Activated CD4-positive, alpha-beta T cell treated with anti-CD3 and anti-CD28 coated beads, Interleukin-2, amount 50 U/mL, for 16 hours (primary cell): ENCODE results near the gene NOP9.
A peak's percentile ranks its signal among the peaks of the same experiment; 100 is the strongest.

Experiments used
- DNase-seq: peaks from one replicate; pipeline ENCODE4 v3.0.0-alpha.2; 2020

Gene NOP9

DNA sequence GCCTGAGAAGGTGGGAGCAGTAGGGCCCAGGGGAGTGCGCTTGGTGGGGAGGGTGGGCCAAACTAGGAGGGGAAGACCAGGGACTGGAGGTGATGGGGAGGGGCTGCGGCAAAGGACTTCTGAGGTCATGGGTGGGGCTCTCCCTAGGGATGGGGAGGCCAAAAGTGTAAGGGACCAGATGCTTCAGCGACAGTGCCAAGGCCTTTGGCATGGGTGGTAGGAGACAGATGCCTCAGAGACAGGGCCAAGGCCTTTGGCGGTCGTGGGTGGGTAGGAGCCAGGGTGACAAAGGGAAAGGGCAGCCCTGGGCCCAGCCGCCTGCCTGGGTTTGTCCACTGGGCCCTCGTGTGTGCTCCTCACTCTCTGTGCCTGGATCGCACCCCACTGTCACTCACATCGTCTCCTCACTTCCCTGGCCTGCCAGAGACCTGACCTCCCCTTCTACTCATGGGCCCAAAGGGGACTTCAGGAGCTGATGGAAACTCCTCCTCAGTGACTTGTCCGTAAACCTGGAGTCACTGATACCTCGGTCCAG lies 15.1 kb upstream of the NOP9 start:
- no peak for DNase-seq

DNA sequence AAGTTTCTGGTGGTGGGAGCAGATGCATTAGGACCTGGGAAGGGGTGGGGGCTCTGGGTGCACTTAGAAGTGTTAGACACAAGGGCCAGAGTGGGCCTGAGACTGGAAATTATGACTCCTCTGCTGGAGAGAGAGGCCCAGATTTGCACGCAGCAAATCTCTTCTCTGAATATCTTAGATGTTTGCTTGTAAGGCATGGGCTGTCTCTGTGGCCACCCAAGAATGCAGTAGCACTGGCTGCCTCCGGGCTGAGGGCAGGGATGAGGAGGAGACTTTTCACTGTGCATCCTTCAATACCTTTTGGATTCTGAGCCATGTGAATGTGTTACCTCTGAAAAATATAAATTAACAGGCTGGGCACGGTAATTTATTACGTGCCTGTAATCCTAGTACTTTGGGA lies 14.3 kb upstream of the NOP9 start:
- no peak for DNase-seq

DNA sequence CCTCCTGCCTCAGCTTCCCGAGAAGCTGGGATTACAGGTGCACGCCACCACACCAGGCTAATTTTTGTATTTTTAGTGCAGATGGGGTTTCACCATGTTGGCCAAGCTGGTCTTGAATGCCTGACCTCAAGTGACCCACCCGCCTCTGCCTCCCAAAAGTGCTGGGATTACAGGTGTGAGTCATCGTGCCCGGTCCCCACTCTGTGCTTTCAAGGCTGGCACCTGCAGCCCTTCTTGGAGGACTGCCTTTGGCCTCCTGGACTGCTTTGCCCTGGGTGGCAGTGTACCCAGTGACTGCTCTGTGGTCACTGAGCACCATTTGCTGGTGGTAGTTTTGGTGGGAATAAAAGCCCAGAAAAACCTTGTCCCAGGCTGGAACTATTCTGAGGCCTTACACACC lies 12.7 kb upstream of the NOP9 start:
- DNase-seq = no peak

DNA sequence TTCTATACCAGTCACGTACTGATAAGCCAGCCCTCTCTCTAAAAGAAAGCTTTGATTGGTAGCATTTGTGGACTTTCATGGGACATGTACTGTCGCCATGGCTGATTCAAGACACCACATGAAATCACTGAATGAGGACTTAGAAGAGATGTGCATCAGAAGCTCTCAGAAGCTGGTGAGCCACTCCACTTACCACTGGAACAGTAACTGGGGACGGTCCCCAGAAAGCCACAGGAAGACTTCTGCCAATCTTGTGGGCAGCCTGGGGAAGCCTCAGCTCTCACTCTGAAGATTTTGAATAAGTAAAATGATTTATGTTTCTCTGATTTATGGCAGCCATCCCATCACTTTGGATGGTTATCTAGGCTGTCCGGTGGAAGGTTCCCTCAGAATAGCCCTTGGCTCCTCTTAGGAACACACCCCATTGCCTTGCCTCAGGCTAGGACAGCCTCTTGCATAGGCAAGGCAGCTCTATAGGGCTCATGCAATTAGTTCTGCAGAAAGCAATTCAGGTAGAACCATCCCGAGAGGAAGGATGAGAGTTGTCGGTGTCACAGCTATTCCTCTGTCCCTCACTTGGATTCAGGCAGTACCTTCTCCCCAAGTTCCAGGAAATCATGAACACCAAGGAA lies 9.9 kb upstream of the NOP9 start:
- DNase-seq = peak; percentile 84

DNA sequence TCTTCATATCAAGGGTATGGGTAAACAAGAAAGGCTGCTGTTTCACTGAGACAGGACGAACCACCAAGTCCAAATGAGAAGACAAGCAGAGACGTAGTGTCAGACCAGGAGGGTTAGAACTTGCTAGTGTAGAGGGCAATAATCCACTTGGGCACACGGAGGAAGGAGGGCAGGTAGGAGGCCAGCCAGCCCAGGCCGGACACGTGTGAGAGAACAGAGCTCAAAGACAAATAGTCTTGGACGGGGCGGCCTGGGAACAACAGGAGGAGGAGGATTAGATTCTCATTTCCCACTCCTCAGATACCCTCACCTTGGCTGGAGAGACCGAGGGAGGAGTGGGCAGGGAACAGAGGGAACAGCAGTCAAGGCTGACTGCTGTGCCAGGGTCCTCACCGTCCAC lies 8.9 kb upstream of the NOP9 start:
- DNase-seq = no peak

DNA sequence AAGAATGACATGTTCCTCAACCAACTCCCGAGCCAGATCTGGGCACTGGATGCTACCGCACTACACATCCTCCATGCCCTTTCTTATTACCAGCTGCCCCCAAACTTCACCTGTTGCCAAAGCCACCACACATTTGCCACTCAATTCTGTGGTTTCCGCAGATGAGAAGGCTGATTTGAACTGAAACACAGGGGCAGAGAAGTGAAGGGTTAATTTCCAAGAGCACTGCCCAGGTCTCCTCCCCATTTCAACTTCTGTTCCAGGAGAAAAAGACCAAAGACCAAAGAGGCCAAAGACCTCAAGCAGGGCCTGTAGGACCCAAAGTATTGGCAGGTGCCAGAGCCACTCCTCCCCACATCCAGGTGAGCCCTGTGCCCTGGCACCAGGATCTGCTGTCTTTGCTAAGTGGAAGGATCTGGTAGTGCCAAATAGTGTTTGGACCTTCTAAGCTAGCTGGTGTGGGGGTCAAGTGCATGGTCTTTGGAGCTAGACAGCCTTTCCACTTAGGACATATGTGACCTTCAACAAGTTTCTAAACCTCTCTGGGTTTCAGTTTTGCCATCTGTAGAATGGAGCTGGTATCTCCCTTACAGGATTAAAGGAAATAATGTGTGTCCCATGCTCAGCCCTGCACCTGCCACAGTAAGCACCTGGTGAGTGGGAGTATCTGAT lies 8.1 kb upstream of the NOP9 start:
- DNase-seq = no peak

DNA sequence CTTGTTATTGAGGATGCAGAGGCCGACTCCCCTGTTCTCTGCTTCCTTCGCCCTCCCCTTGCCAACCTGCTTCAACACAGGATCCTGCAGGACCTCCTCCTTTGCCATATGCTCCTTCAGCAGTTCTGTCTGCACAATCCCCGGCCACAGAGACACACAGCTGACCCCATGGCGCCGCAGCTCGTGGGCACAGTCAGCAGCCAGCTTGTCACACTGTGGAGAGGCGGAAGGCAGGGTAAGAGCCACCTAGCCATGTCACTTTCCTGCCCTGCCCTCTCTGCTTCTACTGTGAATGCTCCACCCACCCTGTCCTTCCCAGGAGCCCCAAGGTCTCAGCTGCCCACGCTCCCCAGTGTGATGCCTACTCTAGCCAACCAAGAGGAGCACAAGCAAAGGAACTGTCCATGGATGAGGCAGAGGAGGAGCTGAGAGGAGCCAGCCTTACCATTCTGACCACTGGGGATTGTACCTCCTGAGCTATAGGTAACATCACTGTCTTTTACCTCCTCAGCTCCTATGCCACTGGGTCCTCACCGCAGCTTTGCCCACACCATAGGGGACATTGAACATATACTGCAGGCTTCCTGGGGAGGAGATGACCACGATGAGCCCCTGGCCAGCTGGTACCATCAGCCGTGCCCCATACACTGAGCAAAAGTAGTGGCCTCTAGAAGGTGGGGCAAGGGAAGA lies 7.4 kb upstream of the NOP9 start:
- no peak for DNase-seq

DNA sequence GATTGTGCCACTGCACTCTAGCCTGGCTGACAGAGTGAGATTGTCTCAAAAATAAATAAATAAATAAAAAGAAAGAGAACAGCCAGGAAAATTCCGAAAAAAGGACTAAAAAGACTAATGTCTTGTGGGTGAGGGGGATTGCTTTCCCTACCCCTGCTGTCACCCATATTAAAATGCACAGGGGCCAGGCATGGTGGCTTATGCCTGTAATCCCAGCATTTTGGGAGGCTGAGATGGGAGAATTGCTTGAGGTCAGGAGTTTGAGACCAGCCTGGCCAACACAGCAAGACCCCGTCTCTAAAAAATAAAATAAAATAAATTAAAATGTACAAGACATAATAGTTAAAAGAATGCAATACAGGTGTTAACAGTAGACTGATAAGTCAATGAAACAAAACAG lies 6.1 kb upstream of the NOP9 start:
- DNase-seq = no peak

DNA sequence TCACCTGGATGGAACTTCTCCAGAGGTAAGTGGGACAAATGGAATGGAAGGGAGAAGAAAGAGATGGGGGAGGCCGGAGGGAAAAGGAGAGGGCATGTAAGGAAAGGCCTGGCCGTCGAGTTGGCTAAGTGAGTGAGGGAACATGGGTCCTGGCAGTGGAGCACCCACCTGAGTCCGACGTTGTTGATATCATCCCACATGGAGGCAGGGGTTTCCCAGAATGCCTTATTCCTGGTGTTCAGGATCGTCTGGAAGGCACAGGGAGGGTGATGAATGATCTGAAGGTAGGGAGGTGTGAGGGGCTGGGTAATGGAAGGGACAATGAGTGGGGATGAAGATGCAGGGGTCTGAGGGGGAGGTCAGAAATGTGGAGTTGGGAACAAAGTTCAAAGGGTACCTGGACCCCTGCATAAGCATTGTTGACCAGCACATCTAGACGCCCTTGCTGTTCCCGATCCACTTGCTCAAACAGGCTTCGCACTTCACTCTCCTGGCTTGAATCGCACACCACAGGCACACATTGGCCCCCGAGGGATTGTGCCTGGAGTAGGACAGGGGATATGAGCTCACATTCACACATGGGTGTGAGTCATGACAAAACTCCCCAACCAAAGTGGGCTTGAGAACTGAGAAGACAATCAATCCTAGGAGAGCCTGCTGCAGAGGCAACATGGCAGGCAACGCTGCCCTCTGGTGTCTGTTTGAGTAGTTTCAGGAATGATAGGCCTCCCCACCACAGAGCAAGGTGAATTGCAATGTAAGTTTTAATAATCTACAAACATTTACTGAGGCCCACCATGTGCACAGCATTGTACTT lies 3.1 kb upstream of the NOP9 start:
- DNase-seq = peak; percentile 86

DNA sequence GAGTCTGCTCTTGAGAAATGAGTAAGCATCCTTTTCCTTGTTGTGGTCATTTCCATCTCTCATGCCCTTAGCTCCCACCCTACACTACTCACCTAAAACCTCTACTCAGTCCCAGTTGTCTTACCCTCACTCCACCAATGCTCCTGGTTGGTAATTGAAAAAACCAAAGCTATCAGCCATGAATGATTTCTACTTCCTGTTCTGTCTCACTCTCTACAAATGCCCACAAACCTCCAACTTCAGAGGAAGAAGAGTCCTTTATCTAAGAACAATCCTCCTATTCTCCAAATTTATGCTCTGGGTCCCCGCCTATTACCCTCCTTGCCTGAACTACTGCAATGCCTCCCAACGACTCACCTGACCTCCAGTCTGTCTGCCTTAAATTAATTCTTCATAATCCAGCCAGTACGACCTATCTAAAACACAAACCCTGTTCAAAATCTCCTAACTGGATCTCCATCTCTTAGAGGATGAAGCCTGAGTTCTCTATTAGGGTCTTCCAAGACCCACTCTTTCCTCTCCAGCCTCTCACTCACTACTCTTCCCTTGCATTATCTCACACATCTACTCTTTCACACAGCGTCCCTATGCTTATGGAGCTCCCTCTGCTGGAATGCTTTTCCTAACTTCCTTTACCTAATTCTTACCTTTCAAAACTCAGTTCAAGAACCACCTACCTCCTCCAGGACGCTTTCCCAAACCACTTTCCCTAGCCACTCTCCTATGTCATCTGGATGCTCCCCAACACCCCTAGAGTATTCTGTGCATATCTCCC lies 2.3 kb upstream of the NOP9 start:
- no peak for DNase-seq

DNA sequence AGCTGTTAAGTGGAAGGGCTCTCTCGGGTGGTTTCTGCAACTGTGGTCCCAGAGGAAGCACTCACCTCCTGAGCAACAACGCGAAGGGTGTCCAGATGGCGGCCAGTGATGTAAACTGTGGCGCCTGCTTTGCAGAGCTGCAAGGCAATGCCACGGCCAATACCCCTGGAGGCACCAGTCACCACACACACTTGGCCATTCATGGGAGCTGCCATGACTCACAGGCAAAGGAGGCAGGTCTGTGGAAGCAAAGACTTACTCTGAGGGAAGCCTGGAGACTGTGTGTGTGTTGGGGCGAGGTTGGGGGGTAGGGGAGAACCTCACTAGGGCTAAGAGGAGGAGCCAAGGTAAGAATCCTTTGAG lies 777 bp upstream of the NOP9 start:
- DNase-seq = no peak

DNA sequence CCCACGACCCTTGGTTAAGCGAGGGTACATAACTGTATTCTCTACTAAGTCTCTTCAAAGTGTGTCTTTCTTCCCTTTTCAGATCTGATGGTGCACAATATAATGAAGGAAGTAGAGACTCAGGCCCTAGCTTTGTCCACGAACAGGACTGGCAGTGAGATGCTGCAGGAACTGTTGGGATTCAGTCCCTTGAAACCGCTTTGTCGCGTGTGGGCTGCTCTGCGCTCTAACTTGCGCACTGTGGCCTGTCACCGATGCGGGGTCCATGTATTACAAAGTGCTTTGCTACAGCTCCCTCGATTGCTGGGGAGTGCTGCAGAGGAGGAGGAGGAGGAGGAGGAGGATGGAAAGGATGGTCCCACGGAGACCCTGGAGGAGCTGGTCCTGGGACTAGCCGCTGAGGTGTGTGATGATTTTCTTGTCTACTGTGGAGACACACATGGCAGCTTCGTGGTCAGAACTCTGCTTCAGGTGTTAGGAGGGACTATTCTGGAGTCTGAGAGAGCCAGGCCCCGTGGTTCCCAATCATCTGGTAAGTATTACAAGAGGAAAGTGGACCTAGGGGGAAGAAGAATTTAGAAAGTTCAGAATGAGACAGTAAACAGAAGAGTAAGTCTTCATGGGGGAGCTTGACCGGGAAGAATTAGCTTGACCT lies 803 bp downstream of the NOP9 start:
- DNase-seq = no peak

DNA sequence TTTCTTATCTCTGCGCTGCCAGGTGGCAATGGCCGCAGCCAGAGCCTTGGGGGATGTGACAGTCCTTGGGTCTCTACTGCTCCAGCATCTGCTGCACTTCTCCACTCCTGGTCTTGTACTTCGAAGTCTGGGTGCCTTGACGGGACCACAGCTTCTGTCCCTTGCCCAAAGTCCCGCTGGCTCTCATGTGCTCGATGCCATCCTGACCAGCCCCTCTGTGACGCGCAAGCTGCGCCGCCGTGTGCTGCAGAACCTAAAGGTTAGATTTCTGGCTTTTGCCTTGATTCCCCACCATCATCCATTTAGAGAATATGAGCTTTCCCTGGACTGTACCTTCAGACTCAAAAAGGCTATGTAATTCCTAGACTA lies 4.4 kb downstream of the NOP9 start:
- DNase-seq = no peak

DNA sequence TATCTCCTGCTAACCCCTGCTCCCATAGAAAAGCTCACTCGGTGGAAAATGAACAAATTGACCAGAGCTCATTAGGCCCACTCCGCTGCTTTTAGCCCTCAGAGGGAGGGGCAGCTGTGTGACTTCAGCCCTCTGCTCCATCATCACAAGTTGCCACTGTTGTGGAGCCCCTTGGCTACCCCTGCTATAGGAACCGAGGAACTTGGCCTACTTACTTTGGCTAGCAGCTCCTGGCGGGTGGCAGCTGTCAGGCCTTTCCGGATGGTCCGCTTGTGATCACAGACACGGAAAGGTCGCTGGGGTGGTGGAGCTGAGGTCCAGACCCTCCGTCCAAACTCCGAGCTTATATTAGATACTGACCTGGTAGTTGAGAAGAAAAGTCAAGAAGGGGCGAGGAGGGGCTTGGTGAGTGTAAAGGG lies 7.5 kb downstream of the NOP9 start:
- no peak for DNase-seq

DNA sequence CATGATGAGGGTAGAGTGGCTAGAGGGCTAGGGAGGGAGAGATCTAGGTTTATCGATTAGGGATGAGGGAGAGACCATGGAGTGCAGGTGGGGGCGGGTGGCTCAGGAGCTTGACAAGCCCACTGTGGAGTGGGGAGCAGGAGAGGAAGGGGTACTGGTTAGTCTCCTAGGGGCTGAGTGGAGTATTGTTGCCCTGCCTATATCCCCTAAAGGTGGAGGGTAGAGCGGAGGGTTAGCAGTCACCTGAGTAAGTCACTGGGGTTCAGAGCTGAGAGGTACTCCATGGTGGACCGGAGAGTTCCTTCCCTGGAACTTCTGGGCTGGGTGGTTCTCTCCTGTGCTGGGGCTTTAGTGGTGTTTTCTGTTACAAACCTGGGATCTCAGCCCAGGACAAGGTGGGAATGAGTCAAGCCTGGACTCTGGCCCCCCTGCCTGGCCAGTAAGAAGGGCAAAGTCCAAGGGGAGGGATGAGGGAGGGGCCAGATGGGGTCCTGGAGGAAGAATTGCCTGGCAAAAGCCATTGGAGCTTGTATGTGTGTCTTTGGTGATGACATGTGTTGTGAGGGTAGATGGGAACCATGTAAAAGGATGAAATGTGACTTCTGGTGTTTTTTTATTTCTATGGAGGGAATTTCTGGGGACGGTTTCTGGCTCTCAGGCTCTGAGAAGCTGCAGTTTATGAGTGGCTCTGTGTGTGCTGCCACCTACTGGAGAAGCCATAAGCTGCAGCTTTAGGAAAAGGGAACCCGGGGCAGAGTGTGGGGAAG lies 8.1 kb downstream of the NOP9 start, which contains the start of gene CIDEB:
TSS of gene CIDEB (minus strand) at position 403 of the 767 bp plus-strand sequence. CDS start at position 284, 119 bp downstream.
- DNase-seq = peak; percentile 71

DNA sequence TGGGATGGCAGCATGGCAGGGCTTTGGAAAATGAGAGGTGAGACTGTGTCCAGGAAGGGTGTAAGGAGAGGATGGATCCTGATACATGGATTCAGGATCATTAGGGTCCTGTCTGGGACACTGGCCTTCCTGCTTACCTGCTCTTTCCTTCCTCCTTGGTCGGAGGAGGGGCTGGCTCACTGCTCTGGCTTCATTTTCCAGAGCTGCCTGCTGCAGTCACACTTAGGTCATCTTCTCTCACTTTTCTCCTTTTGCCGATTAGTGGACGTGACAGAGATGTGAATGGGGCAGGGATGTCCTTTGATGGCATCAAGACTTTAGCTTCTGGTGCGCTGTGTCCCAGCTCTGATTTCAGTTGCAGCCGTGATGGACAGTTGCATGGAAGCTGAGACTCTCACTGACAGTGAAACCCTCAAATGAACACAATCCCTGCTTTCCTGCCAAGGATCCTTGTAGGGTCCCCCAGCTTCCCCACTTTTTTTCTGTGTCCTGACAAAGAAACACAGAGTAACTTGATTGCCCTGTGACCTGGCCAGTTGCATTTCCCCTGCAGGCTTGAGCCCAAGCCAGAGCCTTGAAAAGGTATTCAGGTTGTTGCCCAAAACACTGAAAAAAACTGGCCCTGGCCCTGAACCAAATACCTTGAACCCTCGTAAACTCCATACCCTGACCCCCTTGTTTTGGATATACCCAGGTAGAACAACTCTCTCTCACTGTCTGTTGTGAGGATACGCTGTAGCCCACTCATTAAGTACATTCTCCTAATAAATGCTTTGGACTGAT lies 8.9 kb downstream of the NOP9 start:
- DNase-seq = no peak

DNA sequence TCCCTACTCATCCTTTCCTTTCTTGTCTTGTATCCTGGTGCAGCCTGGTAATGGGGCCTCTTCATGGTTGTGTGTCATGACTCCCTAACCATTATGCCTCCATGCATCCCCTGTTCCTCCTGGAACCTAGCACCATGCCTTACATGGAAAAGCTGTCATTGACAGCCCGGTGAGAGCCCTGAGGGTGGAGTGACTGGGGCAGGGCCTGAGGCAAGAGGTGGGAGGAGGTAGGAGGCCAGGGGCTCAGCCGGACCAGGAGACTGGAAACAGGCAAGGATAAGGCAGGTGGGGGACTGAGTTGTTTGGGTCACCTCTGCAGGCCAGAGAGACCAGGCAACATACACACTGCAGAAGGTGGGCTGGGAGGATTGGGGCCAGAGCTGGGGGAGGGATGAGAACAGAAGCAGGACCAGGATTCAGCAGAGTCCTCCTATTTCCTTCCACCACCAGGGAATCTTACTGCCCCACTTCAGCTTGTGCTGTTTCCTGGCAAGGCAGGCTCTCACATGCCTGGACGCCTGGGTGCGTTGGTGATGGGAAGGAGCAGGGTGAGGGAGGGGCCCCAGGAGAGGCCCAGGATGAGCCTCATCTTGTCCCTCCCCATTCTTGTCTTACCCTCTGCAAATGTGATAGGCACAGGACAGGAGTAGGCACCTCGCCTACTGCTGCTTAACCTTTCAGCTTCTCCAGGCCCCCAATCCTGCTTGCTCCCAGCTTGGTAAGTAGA lies 10.1 kb downstream of the NOP9 start, which contains the start of gene LTB4R2:
TSS of gene LTB4R2 (plus strand) at position 603 of the 727 bp plus-strand sequence. CDS start 525 bp downstream, outside the sequence.
- no peak for DNase-seq

DNA sequence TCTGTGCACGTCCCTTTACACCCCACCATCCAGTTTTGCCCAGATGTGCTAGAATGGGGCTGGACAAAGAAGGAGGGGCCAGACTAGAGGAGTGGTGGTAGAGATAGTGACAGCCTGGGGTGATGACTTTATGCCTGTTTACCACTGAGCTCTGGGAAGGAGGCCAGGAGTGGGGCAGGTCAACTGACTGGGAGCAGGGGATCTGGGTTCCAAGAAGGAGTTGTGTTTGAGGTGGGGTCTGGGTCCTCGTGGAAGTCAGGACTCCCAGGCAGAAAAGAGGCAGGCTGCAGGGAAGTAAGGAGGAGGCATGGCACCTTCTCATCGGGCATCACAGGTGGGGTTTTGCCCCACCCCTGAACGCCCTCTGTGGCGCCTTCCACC lies 10.6 kb downstream of the NOP9 start:
- no peak for DNase-seq
